Mesenchymal stem cell (in vitro differentiated cells and primary cell): ENCODE data around the gene ACAT2. TPM values are rescaled to one million over a fixed set of nuclear protein-coding genes. Genes with fewer than 3 reads are reported as not detected.
A peak's percentile ranks its signal among the peaks of the same experiment; 100 is the strongest.
"Not testable (repeated sequence)": the region's sequence is repeated elsewhere in the genome, so short reads cannot be mapped to it uniquely, and the experiment has no call there.

ENCODE experiments used
- DNase-seq: peaks from one replicate; pipeline ENCODE4 v3.0.0-alpha.2; 2013
- H2AFZ ChIP-seq: one replicate; pipeline ENCODE4 v1.6.1; 2013; ENCODE audit warnings: low read depth, mild to moderate bottlenecking, control low read depth, inconsistent platforms, low read length, moderate library complexity
- H2AK5ac ChIP-seq: 2 replicates; pipeline ENCODE4 v1.6.1; 2013; ENCODE audit warnings: low read length, moderate library complexity, mild to moderate bottlenecking, inconsistent platforms; ENCODE audit not compliant: severe bottlenecking
- H2BK120ac ChIP-seq: one replicate; pipeline ENCODE4 v1.6.1; 2013; ENCODE audit warnings: low read depth, mild to moderate bottlenecking, inconsistent platforms, low read length, moderate library complexity
- H2BK12ac ChIP-seq, 2 experiments: one replicate each; pipeline ENCODE4 v1.6.1; 2013; ENCODE audit warnings: inconsistent platforms in 2 of 2, low read length in 2 of 2, mild to moderate bottlenecking in 2 of 2, moderate library complexity in 2 of 2, control low read depth in 1 of 2
- H2BK15ac ChIP-seq: one replicate; pipeline ENCODE4 v1.6.1; 2013; ENCODE audit warnings: mild to moderate bottlenecking, low read depth, inconsistent platforms; ENCODE audit not compliant: poor library complexity, severe bottlenecking
- H2BK5ac ChIP-seq: 2 replicates; pipeline ENCODE4 v1.6.1; 2013; ENCODE audit warnings: low read depth, mild to moderate bottlenecking, low read length, control low read depth, inconsistent platforms; ENCODE audit not compliant: poor library complexity, severe bottlenecking
- H3K14ac ChIP-seq, 2 experiments: one replicate each; pipeline ENCODE4 v1.6.1; 2013; ENCODE audit warnings: inconsistent platforms in 2 of 2, low read length in 2 of 2, control low read depth in 1 of 2, mild to moderate bottlenecking in 1 of 2, moderate library complexity in 1 of 2
- H3K18ac ChIP-seq, 2 experiments: one replicate each; pipeline ENCODE4 v1.6.1; 2013; ENCODE audit warnings: inconsistent platforms in 2 of 2, low read length in 2 of 2, control low read depth in 1 of 2, low read depth in 1 of 2, mild to moderate bottlenecking in 1 of 2
- H3K23ac ChIP-seq, 2 experiments: one replicate each; pipeline ENCODE4 v1.6.1; 2013; ENCODE audit warnings: inconsistent platforms in 2 of 2, low read length in 2 of 2, mild to moderate bottlenecking in 2 of 2, moderate library complexity in 2 of 2, control low read depth in 1 of 2
- H3K27ac ChIP-seq: 2 replicates; pipeline ENCODE4 v1.5.1; 2013; ENCODE audit warnings: mild to moderate bottlenecking, moderate library complexity, low read length, control low read depth, inconsistent platforms; ENCODE audit not compliant: poor library complexity, severe bottlenecking
- H3K27me3 ChIP-seq, 2 experiments: 2 replicates each; pipeline versions ENCODE4 v1.6.1 to v1.7.0; 2013; ENCODE audit warnings: low read length in 2 of 2, mild to moderate bottlenecking in 2 of 2, moderate library complexity in 2 of 2, control low read depth in 1 of 2, inconsistent platforms in 1 of 2; ENCODE audit not compliant: control insufficient read depth in 1 of 2, insufficient read depth in 1 of 2
- H3K36me3 ChIP-seq, 2 experiments: 2 replicates each; pipeline versions ENCODE4 v1.6.1 to v1.7.0; 2013; ENCODE audit warnings: low read length in 2 of 2, control low read depth in 1 of 2, inconsistent platforms in 1 of 2, low read depth in 1 of 2, mild to moderate bottlenecking in 1 of 2; ENCODE audit not compliant: insufficient read depth in 2 of 2, control insufficient read depth in 1 of 2
- H3K4ac ChIP-seq, 2 experiments: one replicate each; pipeline ENCODE4 v1.6.1; 2013; ENCODE audit warnings: inconsistent platforms in 2 of 2, low read length in 2 of 2, mild to moderate bottlenecking in 2 of 2, moderate library complexity in 2 of 2, control low read depth in 1 of 2, low read depth in 1 of 2
- H3K4me1 ChIP-seq: 2 replicates; pipeline ENCODE4 v1.6.1; 2013; ENCODE audit warnings: low read depth, low read length, control low read depth; ENCODE audit not compliant: control insufficient read depth, insufficient read depth
- H3K4me2 ChIP-seq: 2 replicates; pipeline ENCODE4 v1.6.1; 2013; ENCODE audit warnings: low read length, mild to moderate bottlenecking, inconsistent platforms; ENCODE audit not compliant: poor library complexity, severe bottlenecking
- H3K4me3 ChIP-seq, 2 experiments: 2 replicates each; pipeline versions ENCODE4 v1.5.1 to v1.7.0; 2013; ENCODE audit warnings: low read length in 2 of 2, mild to moderate bottlenecking in 2 of 2, control low read depth in 1 of 2, low read depth in 1 of 2; ENCODE audit not compliant: insufficient read depth in 1 of 2
- H3K79me1 ChIP-seq: replicated peaks from 2 replicates; pipeline ENCODE4 v1.6.1; 2013; ENCODE audit warnings: mild to moderate bottlenecking, control low read depth, low read length, inconsistent platforms; ENCODE audit not compliant: poor library complexity, severe bottlenecking
- H3K9ac ChIP-seq: 2 replicates; pipeline ENCODE4 v1.7.0; 2013; ENCODE audit warnings: mild to moderate bottlenecking, low read length, moderate library complexity
- H3K9me3 ChIP-seq: 2 replicates; pipeline ENCODE4 v1.7.0; 2013; ENCODE audit warnings: mild to moderate bottlenecking, low read length; ENCODE audit not compliant: control insufficient read depth
- H4K8ac ChIP-seq: one replicate; pipeline ENCODE4 v1.6.1; 2013; ENCODE audit warnings: inconsistent platforms, mild to moderate bottlenecking, low read length, moderate library complexity
- H4K91ac ChIP-seq: one replicate; pipeline ENCODE4 v1.6.1; 2013; ENCODE audit warnings: mild to moderate bottlenecking, low read length, inconsistent platforms
- WGBS: methylation state at CpG from one replicate; pipeline ENCODE4 v1.1.7; 2013; ENCODE audit warnings: mixed read lengths; 5-methylcytosine and 5-hydroxymethylcytosine counted together
- polyA plus RNA-seq, 2 experiments: library from polyadenylated mRNA; stranded (reverse); fragments of 200-250 nt; gene quantifications; one replicate each; pipeline ENCODE4 v1.2.3, GENCODE V29; 2013

ACAT2 gene
- 90.6 TPM for polyA plus RNA-seq (2013, experiment 1 of 2)
- 91.2 TPM for polyA plus RNA-seq (2013, experiment 2 of 2)

DNA sequence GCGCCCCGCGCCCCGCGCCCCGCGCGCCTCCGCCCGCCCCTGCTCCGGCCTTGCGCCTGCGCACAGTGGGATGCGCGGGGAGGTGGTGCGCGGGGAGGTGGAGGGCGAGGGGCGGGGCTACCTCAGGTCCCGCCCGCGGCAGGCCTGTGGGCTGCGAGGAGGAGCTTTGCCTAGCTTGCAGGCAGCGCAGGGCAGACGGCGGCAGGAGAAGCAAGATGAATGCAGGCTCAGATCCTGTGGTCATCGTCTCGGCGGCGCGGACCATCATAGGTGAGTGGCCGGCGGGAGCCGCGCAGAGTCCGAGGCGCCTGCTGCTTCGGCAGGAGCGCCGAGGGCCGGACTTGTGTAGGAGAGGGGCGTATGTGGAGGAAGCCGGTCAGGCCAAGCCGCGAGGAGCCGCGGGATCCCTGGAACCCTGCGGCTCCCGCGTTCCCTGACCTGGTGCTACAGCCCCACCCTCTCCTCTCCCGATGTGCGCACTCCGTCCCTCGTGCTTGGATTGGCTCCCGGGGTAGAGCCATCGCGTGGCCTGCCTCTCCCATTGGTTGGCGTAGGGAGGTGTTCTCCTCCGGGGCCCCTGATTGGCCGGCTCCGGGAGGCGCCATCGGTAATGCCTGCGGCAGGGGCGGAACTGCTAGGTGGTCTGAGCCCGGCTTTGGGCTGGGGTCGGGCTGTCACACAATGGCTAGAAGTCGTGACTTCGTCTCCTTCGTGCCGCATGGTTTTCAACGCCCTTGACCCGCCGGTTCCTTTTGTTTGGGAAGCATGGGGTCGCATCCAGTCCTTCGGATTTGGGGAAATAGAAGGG is at the start of gene ACAT2:
TSS of gene ACAT2 (plus strand) at position 173 of the 808 bp plus-strand sequence. CDS start at position 216, 43 bp downstream.
- peak within 1 kb of the TSS; percentile 92 for H2BK120ac ChIP-seq
- peak within 1 kb of the TSS; percentile 86 for H2AFZ ChIP-seq
- H3K36me3 ChIP-seq, result peaks cover 29 to 61% of the 10 kb centered on the region in 2 experiments
- 12% methylated on average over 72 of the region's 76 CpGs for WGBS
- H3K14ac ChIP-seq, result peak within 1 kb of the TSS in 1 of 2 experiments; percentile 95
- H3K27ac ChIP-seq, result peak within 1 kb of the TSS; percentile 91
- H2AK5ac ChIP-seq, result peak within 1 kb of the TSS; percentile 99
- H3K4me2 ChIP-seq, result peak within 1 kb of the TSS; percentile 91
- H2BK12ac ChIP-seq, result peak within 1 kb of the TSS; percentile 47 to 75
- H2BK15ac ChIP-seq, result peak within 1 kb of the TSS; percentile 68
- H3K23ac ChIP-seq, result peak within 1 kb of the TSS in 1 of 2 experiments; percentile 85
- peak; percentile 97 for DNase-seq
- H4K91ac ChIP-seq, result peak within 1 kb of the TSS; percentile 90
- H3K9ac ChIP-seq, result peak within 1 kb of the TSS; percentile 94
- H3K79me1 ChIP-seq, result peaks cover 14% of the 10 kb centered on the region
- H2BK5ac ChIP-seq, result peak within 1 kb of the TSS; percentile 88
- peaks cover 23% of the 10 kb centered on the region for H3K4me1 ChIP-seq
- H4K8ac ChIP-seq, result peak within 1 kb of the TSS; percentile 94
- peak within 1 kb of the TSS; percentile 95 to 97 for H3K18ac ChIP-seq
- no peaks in the 10 kb centered on the region for H3K9me3 ChIP-seq
- H3K4ac ChIP-seq, result peak within 1 kb of the TSS; percentile 88 to 98
- peak within 1 kb of the TSS; percentile 91 to 92 for H3K4me3 ChIP-seq
- H3K27me3 ChIP-seq, result no peaks in the 10 kb centered on the region

DNA sequence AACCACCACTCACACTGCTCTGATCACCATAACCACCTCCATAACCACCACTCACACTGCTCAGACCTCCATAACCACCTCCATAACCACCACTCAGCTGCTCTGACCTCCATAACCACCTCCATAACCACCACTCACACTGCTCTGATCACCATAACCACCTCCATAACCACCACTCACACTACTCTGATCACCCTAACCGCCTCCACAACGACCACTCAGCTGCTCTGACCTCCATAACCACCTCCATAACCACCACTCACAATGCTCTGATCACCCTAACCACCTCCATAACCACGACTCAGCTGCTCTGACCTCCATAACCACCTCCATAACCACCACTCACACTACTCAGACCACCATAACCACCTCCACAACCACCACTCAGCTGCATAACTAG is 49.5 kb upstream of the ACAT2 start:
- not testable (repeated sequence) for H3K36me3 ChIP-seq, H3K9me3 ChIP-seq, H3K18ac ChIP-seq, H3K4me3 ChIP-seq, H3K4me2 ChIP-seq, H3K23ac ChIP-seq, H2BK12ac ChIP-seq, H2BK120ac ChIP-seq, H3K14ac ChIP-seq, H3K4me1 ChIP-seq, H4K91ac ChIP-seq, H3K4ac ChIP-seq, H2BK15ac ChIP-seq, H2AFZ ChIP-seq, H2BK5ac ChIP-seq, H3K9ac ChIP-seq, H3K27me3 ChIP-seq, H2AK5ac ChIP-seq, DNase-seq, H3K27ac ChIP-seq, H4K8ac ChIP-seq
- WGBS, result 88% methylated on average over 3 of the region's 3 CpGs
- H3K79me1 ChIP-seq, result peaks cover 34% of the 10 kb centered on the region

DNA sequence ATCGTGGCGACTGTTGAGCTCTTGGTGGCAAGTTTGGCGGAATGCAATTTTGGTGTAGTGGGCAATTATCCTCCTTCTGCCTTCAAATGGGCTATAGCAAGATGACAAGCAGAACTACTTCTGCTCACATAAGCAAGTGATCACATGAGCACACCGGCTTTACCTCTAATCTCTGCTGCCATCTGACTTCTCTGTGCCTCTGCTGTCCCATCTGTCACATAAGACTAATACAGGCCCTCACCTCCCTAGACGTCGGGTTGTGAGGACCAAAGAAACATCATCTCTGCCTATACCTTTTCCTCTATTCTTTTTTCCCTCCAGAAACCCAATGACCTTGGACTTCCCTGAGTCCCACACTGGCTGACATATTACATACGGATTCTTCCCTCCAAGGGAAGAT is 47.9 kb upstream of the ACAT2 start:
- Histone ChIP-seq H3K4ac (no peak overlapping the region), H3K18ac (peak overlapping the region in 1 of 2 experiments; percentile 30), H2BK15ac (no peak overlapping the region), H3K4me2 (no peak overlapping the region), H3K27me3 (no peaks in the 10 kb centered on the region), H3K27ac (no peak overlapping the region), H3K23ac (no peak overlapping the region), H2BK12ac (peak overlapping the region in 1 of 2 experiments; percentile 66), H3K36me3 (peaks cover 4 to 9% of the 10 kb centered on the region in 2 experiments), H4K91ac (no peak overlapping the region), H2AFZ (no peak overlapping the region), H4K8ac (no peak overlapping the region), H2BK5ac (no peak overlapping the region), H3K9me3 (no peaks in the 10 kb centered on the region), H2BK120ac (no peak overlapping the region), H3K9ac (no peak overlapping the region), H3K79me1 (peaks cover 40% of the 10 kb centered on the region), H3K4me3 (peak overlapping the region in 1 of 2 experiments; percentile 4), H2AK5ac (peak overlapping the region; percentile 44), H3K4me1 (peaks cover 2% of the 10 kb centered on the region), H3K14ac (no peak overlapping the region)
- WGBS, result 98% methylated on average over 7 of the region's 7 CpGs
- DNase-seq, result no peak

DNA sequence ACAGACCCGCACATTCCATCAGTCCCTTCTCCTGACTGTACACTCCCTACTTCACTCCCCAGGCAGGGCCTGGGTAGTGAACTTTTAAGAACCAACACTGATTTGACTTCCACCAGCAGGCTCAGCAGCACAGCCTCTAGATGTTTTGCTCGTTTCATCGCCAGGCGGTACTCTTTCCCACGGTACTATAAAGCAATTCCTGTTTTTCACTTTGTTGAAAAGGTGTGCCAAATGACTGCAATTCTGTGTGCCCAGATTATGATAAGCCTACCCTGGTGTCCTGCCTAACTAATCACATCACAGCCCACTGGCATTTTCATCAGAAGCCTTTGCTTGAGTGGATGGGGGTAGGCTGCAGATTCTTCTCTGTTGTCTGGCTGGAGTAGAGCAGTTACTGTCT is 47.4 kb upstream of the ACAT2 start:
- no peak for DNase-seq
- peaks cover 43% of the 10 kb centered on the region for H3K79me1 ChIP-seq
- H3K9me3 ChIP-seq, result no peaks in the 10 kb centered on the region
- H3K9ac ChIP-seq, result peak overlapping the region; percentile 89
- no peak overlapping the region for H3K4me3 ChIP-seq
- peak overlapping the region; percentile 23 for H4K8ac ChIP-seq
- H3K18ac ChIP-seq, result peak overlapping the region in 1 of 2 experiments; percentile 30
- peak overlapping the region in 1 of 2 experiments; percentile 2 for H3K4ac ChIP-seq
- H3K4me2 ChIP-seq, result no peak overlapping the region
- no peak overlapping the region for H2BK120ac ChIP-seq
- H2BK12ac ChIP-seq, result peak overlapping the region; percentile 21 to 66
- H2BK5ac ChIP-seq, result no peak overlapping the region
- H3K36me3 ChIP-seq, result peaks cover 8 to 12% of the 10 kb centered on the region in 2 experiments
- no peak overlapping the region for H3K27ac ChIP-seq
- no peak overlapping the region for H2AFZ ChIP-seq
- peak overlapping the region in 1 of 2 experiments; percentile 27 for H3K14ac ChIP-seq
- over 99% methylated on average over 5 of the region's 5 CpGs for WGBS
- H2BK15ac ChIP-seq, result no peak overlapping the region
- H3K4me1 ChIP-seq, result peaks cover 2% of the 10 kb centered on the region
- peak overlapping the region; percentile 14 for H4K91ac ChIP-seq
- H3K27me3 ChIP-seq, result no peaks in the 10 kb centered on the region
- peak overlapping the region; percentile 44 for H2AK5ac ChIP-seq
- H3K23ac ChIP-seq, result no peak overlapping the region
